ENCODE results near the gene TTC34.

DNA sequence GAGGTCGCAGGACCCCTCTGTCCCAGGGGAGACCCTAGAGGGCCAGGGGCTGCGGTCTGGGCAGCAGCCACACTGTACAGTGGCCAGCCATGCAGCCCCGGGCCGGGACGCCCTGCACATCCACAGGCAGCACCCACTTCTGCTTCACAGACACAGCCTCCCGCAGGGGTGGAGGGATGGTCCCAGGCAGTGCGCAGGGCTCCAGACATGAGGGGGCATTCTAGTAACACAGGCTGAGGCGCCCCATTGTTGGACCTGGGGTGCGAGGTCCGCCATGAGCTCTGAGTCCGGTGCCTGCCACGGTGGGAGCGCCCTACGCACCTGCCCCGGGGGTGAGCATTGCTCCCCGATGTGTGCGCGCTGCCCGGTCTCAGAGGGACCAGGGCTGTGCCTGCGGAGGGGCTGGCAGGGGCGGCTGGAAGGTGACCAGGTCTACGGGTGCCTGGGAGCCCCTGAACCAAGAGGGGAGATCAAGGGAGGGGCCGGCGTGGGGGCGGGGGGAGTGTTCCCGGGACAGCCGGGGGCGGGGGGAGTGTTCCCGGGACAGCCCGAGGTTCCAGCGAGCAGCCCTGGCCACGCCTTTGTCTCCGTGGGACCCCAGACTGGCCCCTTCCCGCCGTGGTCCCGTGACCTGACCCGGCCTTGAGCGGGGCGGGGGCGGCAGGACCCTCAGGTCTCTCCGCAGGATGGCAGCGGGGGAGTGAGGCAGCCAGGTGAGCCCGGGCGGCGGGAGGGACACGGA lies 173.1 kb downstream of the TTC34 start:
- TF ChIP-seq POLR2AphosphoS5 (IDR thresholded peaks at IDR 0.05) (no peak), EP300 (IDR thresholded peaks at IDR 0.05) (no peak)

Data from gastroesophageal sphincter (tissue), 2 donors.